IPS-18c (cell line): ENCODE measurements around the gene CELA2A.

ENCODE experiments used
- H3K4me3 ChIP-seq: 2 replicates; pipeline ENCODE4 v1.7.0; 2013; ENCODE audit warnings: low read depth, mild to moderate bottlenecking, low read length, moderate library complexity; ENCODE audit not compliant: insufficient read depth
- H3K9me3 ChIP-seq: one replicate; pipeline ENCODE4 v1.6.1; 2013; ENCODE audit warnings: mild to moderate bottlenecking, low read length, moderate library complexity; ENCODE audit not compliant: control insufficient read depth, insufficient read depth

Gene CELA2A

GRCh38 chr1:15435239-15436077 lies 21.1 kb upstream of the CELA2A start:
- no peaks in the 10 kb centered on the region for H3K9me3 ChIP-seq
- no peak overlapping the region for H3K4me3 ChIP-seq

GRCh38 chr1:15436881-15437442 lies 19.6 kb upstream of the CELA2A start:
- Histone ChIP-seq H3K4me3 (no peak overlapping the region), H3K9me3 (no peaks in the 10 kb centered on the region)

GRCh38 chr1:15439325-15439724 lies 17.2 kb upstream of the CELA2A start:
- H3K9me3 ChIP-seq, result no peaks in the 10 kb centered on the region

GRCh38 chr1:15440357-15440756 lies 16.2 kb upstream of the CELA2A start:
- Histone ChIP-seq H3K9me3 (no peaks in the 10 kb centered on the region), H3K4me3 (no peak overlapping the region)

More at GRCh38 chr1:15439325-15439724, 17.2 kb upstream of the CELA2A start:
- H3K4me3 ChIP-seq, result no peak overlapping the region

- no peaks in the 10 kb centered on the region for H3K9me3 ChIP-seq
- H3K4me3 ChIP-seq, result no peak overlapping the region
These were observed 15.3 kb upstream of the CELA2A start for GRCh38 chr1:15441247-15441646.

GRCh38 chr1:15442119-15442518 lies 14.4 kb upstream of the CELA2A start:
- Histone ChIP-seq H3K9me3 (no peaks in the 10 kb centered on the region), H3K4me3 (no peak overlapping the region)

- no peaks in the 10 kb centered on the region for H3K9me3 ChIP-seq
- no peak overlapping the region for H3K4me3 ChIP-seq
These were observed 13.8 kb upstream of the CELA2A start for GRCh38 chr1:15442759-15443158.

- H3K9me3 ChIP-seq, result no peaks in the 10 kb centered on the region
- H3K4me3 ChIP-seq, result no peak overlapping the region
These were observed 13.3 kb upstream of the CELA2A start for GRCh38 chr1:15443281-15443680.

- Histone ChIP-seq H3K9me3 (no peaks in the 10 kb centered on the region), H3K4me3 (no peak overlapping the region)
These were observed 11.8 kb upstream of the CELA2A start for GRCh38 chr1:15444468-15445389.

- Histone ChIP-seq H3K9me3 (no peaks in the 10 kb centered on the region), H3K4me3 (no peak overlapping the region)
These were observed 11.0 kb upstream of the CELA2A start for GRCh38 chr1:15445390-15446122.

GRCh38 chr1:15446212-15446611 lies 10.3 kb upstream of the CELA2A start:
- Histone ChIP-seq H3K4me3 (no peak overlapping the region), H3K9me3 (peaks cover 2% of the 10 kb centered on the region)

GRCh38 chr1:15448877-15449462 lies 7.6 kb upstream of the CELA2A start:
- Histone ChIP-seq H3K4me3 (no peak overlapping the region), H3K9me3 (peaks cover 2% of the 10 kb centered on the region)

- no peak overlapping the region for H3K4me3 ChIP-seq
- peaks cover 2% of the 10 kb centered on the region for H3K9me3 ChIP-seq
These were observed 7.0 kb upstream of the CELA2A start for GRCh38 chr1:15449567-15449966.

- H3K4me3 ChIP-seq, result no peak overlapping the region
- peaks cover 2% of the 10 kb centered on the region for H3K9me3 ChIP-seq
These were observed 5.4 kb upstream of the CELA2A start for GRCh38 chr1:15451014-15451722.

GRCh38 chr1:15452216-15452615 lies 4.3 kb upstream of the CELA2A start:
- no peak overlapping the region for H3K4me3 ChIP-seq
- peaks cover 2% of the 10 kb centered on the region for H3K9me3 ChIP-seq

- H3K9me3 ChIP-seq, result peaks cover 2% of the 10 kb centered on the region
- no peak overlapping the region for H3K4me3 ChIP-seq
These were observed 3.5 kb upstream of the CELA2A start for GRCh38 chr1:15452866-15453571.
